HepG2 (cell line): Measurements from ENCODE around the gene MPPE1. TPM values are rescaled to one million over a fixed set of nuclear protein-coding genes. Genes with fewer than 3 reads are reported as not detected.

Experiments
- FOSL2 ChIP-seq: sonication (generic); formaldehyde crosslinking; IDR thresholded peaks from 2 replicates; pipeline ENCODE4 v1.4.0; 2020; ENCODE audit warnings: missing genetic modification reagents
- FOXP4 ChIP-seq: sonication (generic); formaldehyde crosslinking; IDR thresholded peaks from 2 replicates; pipeline ENCODE4 v1.4.0; 2020; ENCODE audit warnings: missing genetic modification reagents
- HNF1B ChIP-seq: sonication (generic); formaldehyde crosslinking; IDR thresholded peaks from 2 replicates; pipeline ENCODE4 v1.5.1; 2020; ENCODE audit warnings: mild to moderate bottlenecking, moderate library complexity, missing genetic modification reagents
- IKZF4 ChIP-seq: sonication (generic); formaldehyde crosslinking; IDR thresholded peaks from 2 replicates; pipeline ENCODE4 v1.5.1; 2020; ENCODE audit warnings: borderline replicate concordance, mild to moderate bottlenecking, low read depth, missing genetic modification reagents; ENCODE audit errors: not compliant biosample characterization
- MAZ ChIP-seq, 2 experiments: sonication (generic) in 1 of 2; formaldehyde crosslinking in 1 of 2; IDR thresholded peaks; 2 replicates each; pipeline versions ENCODE4 v1.5.0 to v1.6.1; 2012 to 2020; ENCODE audit warnings: low read depth in 2 of 2, mild to moderate bottlenecking in 2 of 2, borderline replicate concordance in 1 of 2, improper control_type of control experiment in 1 of 2, low read length in 1 of 2, missing genetic modification reagents in 1 of 2, moderate library complexity in 1 of 2
- MED1 ChIP-seq: sonication (generic); formaldehyde crosslinking; IDR thresholded peaks from 2 replicates; pipeline ENCODE4 v1.4.0; 2020; ENCODE audit warnings: missing genetic modification reagents
- RARA ChIP-seq: IDR thresholded peaks from 2 replicates; pipeline ENCODE4 v1.6.1; 2016; ENCODE audit warnings: missing genetic modification reagents, missing compliant biosample characterization
- RBM39 ChIP-seq: fragments of 200-400 bp; formaldehyde crosslinking; IDR thresholded peaks from one replicate; pipeline ENCODE4 v1.6.1; 2018; ENCODE audit warnings: antibody characterized with exemption, mild to moderate bottlenecking, low read depth, low read length; ENCODE audit not compliant: poor library complexity, severe bottlenecking
- SAP130 ChIP-seq: IDR thresholded peaks from 2 replicates; pipeline ENCODE4 v1.6.1; 2016; ENCODE audit warnings: low read depth
- SP140L ChIP-seq: sonication (generic); formaldehyde crosslinking; IDR thresholded peaks from 2 replicates; pipeline ENCODE4 v1.4.0; 2020; ENCODE audit warnings: missing genetic modification reagents, borderline replicate concordance
- ZFP90 ChIP-seq: sonication (generic); formaldehyde crosslinking; IDR thresholded peaks from 2 replicates; pipeline ENCODE4 v1.8.0; 2022; ENCODE audit warnings: missing genetic modification reagents, mild to moderate bottlenecking, inconsistent platforms, borderline replicate concordance
- ZNF10 ChIP-seq: sonication (generic); formaldehyde crosslinking; IDR thresholded peaks from 2 replicates; pipeline ENCODE4 v1.4.0; 2020; ENCODE audit warnings: mild to moderate bottlenecking, low read depth, missing genetic modification reagents, borderline replicate concordance
- ZNF264 ChIP-seq: sonication (generic); formaldehyde crosslinking; IDR thresholded peaks from 2 replicates; pipeline ENCODE4 v1.4.0; 2020; ENCODE audit warnings: missing genetic modification reagents
- ZNF331 ChIP-seq: sonication (generic); formaldehyde crosslinking; IDR thresholded peaks from 2 replicates; pipeline ENCODE4 v1.4.0; 2020; ENCODE audit warnings: missing genetic modification reagents
- ZNF362 ChIP-seq: sonication (generic); formaldehyde crosslinking; IDR thresholded peaks from 2 replicates; pipeline ENCODE4 v1.4.0; 2020; ENCODE audit warnings: missing genetic modification reagents, mild to moderate bottlenecking, borderline replicate concordance
- ZNF550 ChIP-seq: sonication (generic); formaldehyde crosslinking; IDR thresholded peaks from 2 replicates; pipeline ENCODE4 v1.4.0; 2020; ENCODE audit warnings: mild to moderate bottlenecking, missing genetic modification reagents, borderline replicate concordance
- ZNF567 ChIP-seq: sonication (generic); formaldehyde crosslinking; IDR thresholded peaks from 2 replicates; pipeline ENCODE4 v1.8.1; 2023; ENCODE audit warnings: mild to moderate bottlenecking, missing genetic modification reagents, borderline replicate concordance
- ZNF766 ChIP-seq: sonication (generic); formaldehyde crosslinking; IDR thresholded peaks from 2 replicates; pipeline ENCODE4 v1.5.0; 2020; ENCODE audit warnings: missing genetic modification reagents, borderline replicate concordance
- polyA plus RNA-seq, 8 experiments: library from polyadenylated mRNA; depleted of rRNA in 3 of 8; stranded (reverse) in 7 of 8; unstranded in 1 of 8; fragments of >200 nt; fragmentation: Illumina TruSeq in 4 of 8; extraction: Trizol in 4 of 8; gene quantifications; 2 replicates each; pipeline versions ENCODE4 v1.2.1 to v1.2.3, GENCODE V29; 2011 to 2016; ENCODE audit warnings: low read depth in 4 of 8, missing spikeins in 1 of 8, mixed read lengths in 1 of 8; ENCODE audit not compliant: insufficient read depth in 1 of 8
- total RNA-seq, 5 experiments: library from RNA; depleted of rRNA; stranded (reverse); fragments of >200 nt; fragmentation: Illumina TruSeq; extraction: Trizol; gene quantifications; 2 replicates each; pipeline ENCODE4 v1.2.3, GENCODE V29; 2016; ENCODE audit warnings: low read depth in 1 of 5
- TF ChIP-seq, protein P1 (sequence below): sonication (generic); formaldehyde crosslinking; IDR thresholded peaks from 2 replicates; pipeline ENCODE4 v1.8.0; 2022; ENCODE audit warnings: mild to moderate bottlenecking, missing genetic modification reagents, borderline replicate concordance
- TF ChIP-seq, protein P2 (sequence below): sonication (generic); formaldehyde crosslinking; IDR thresholded peaks from 2 replicates; pipeline ENCODE4 v1.8.1; 2022; ENCODE audit warnings: mild to moderate bottlenecking, missing genetic modification reagents

MPPE1 gene
- total and polyA plus RNA-seq, 2 of the 13 experiments (the other 11 are each of a cell fraction or from before 2014, with no cell fraction given) = 9.6 to 11.9 TPM

- TF ChIP-seq FOSL2 (CRISPR knock-in tag) (peak; percentile 95), RARA (peak; percentile 46; the same call in 1 of the 2 replicates), FOXP4 (CRISPR knock-in tag) (peak; percentile 47; the same call in 1 of the 2 replicates), ZFP90 (no peak), IKZF4 (CRISPR knock-in tag) (peak; percentile 42), ZNF331 (CRISPR knock-in tag) (peak; percentile 34; the same call in 1 of the 2 replicates), ZNF362 (CRISPR knock-in tag) (peak; percentile 73; the same call in 1 of the 2 replicates), HNF1B (CRISPR knock-in tag) (no peak), RBM39 (no peak), SAP130 (CRISPR knock-in tag) (peak; percentile 74), SP140L (peak; percentile 68; the same call in 1 of the 2 replicates), ZNF766 (CRISPR knock-in tag) (no peak), ZNF264 (CRISPR knock-in tag) (peak; percentile 59; the same call in 1 of the 2 replicates), MED1 (CRISPR knock-in tag) (peak; percentile 40; the same call in 1 of the 2 replicates), MAZ (IDR thresholded peaks at IDR 0.05; ENCODE audit: borderline replicate concordance, low read depth, low read length) (no peak; the same call in 1 of the 2 replicates), MAZ (CRISPR knock-in tag; IDR thresholded peaks at IDR 0.05; ENCODE audit: low read depth) (no peak), ZNF10 (CRISPR knock-in tag) (no peak), ZNF550 (CRISPR knock-in tag) (no peak), ZNF567 (CRISPR knock-in tag) (no peak)
- TF ChIP-seq, protein P1, sequence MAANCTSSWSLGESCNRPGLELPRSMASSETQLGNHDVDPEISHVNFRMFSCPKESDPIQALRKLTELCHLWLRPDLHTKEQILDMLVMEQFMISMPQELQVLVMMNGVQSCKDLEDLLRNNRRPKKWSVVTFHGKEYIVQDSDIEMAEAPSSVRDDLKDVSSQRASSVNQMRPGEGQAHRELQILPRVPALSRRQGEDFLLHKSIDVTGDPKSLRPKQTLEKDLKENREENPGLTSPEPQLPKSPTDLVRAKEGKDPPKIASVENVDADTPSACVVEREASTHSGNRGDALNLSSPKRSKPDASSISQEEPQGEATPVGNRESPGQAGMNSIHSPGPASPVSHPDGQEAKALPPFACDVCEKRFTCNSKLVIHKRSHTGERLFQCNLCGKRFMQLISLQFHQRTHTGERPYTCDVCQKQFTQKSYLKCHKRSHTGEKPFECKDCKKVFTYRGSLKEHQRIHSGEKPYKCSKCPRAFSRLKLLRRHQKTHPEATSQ (CRISPR knock-in tag) = no peak
- TF ChIP-seq, protein P2, sequence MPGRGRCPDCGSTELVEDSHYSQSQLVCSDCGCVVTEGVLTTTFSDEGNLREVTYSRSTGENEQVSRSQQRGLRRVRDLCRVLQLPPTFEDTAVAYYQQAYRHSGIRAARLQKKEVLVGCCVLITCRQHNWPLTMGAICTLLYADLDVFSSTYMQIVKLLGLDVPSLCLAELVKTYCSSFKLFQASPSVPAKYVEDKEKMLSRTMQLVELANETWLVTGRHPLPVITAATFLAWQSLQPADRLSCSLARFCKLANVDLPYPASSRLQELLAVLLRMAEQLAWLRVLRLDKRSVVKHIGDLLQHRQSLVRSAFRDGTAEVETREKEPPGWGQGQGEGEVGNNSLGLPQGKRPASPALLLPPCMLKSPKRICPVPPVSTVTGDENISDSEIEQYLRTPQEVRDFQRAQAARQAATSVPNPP (CRISPR knock-in tag) = no peak
Observed at GRCh38 chr18:11857177-11857887, 50.8 kb downstream of the MPPE1 start (continued).
